ENCODE results near the gene JPH2.

JPH2 gene

DNA sequence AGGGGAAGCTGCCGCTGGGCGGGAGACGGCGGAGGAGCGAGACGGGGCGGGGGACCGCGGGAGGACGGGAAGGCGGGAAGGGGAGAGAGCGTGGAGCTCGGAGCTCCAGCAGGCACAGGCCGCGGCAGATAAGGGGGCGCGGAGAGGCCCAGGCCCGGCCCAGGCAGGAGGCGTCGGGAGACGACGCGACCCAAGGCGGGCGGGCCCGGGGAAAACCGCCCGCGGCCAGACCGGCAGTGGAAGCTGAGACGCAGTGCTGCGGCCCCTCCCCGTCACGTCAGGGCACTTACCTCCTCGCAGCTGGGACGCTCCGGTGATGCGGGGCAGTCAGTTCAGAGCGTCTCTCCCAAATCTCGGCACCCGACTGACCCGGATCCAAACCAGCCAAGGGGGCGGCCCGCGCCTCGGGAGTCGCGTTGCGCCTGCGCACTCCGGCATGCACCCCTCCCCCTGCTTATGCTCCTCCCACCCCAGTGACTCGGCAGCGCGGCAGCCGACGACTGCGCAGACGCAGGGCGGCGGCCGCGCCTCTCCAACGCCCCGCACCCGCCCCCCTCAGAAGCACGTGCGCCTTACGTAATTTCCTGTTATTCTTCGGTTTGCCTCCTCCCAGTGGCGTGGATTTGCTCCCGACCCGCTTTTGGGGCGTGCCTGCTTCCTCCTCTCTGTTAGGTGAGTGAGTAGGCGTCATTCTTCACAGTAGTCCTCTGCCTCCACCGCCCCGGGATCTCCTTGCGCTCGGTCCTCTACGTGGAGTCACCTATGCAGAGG, 23.6 kb upstream of the JPH2 start, which contains the start of gene OSER1:
TSS of gene OSER1 (minus strand) at position 366 of the 771 bp plus-strand sequence. CDS start 3,814 bp downstream, outside the sequence.
- Histone ChIP-seq H4K20me1 (ENCODE audit: low read depth, low read length) (peaks cover 23% of the 10 kb centered on the region), H3K4me3 (ENCODE audit: insufficient read depth, low read length, poor library complexity, severe bottlenecking) (peak within 1 kb of the TSS; percentile 97), H3K9me3 (ENCODE audit: insufficient read depth, low read length) (no peaks in the 10 kb centered on the region), H3K27me3 (ENCODE audit: low read length) (no peaks in the 10 kb centered on the region), H3K9me2 (replicated peaks; ENCODE audit: insufficient read depth, low read length) (no peaks in the 10 kb centered on the region), H3K36me3 (ENCODE audit: low read length) (peaks cover 4% of the 10 kb centered on the region; the same call in 1 of the 2 replicates), H3K79me2 (ENCODE audit: insufficient read depth, low read length) (peaks cover 39% of the 10 kb centered on the region), H3K4me2 (ENCODE audit: low read depth, low read length, poor library complexity, severe bottlenecking) (peak within 1 kb of the TSS; percentile 96), H3F3A (ENCODE audit: insufficient read depth) (peaks cover 5% of the 10 kb centered on the region; the same call in 1 of the 2 replicates), H3K9ac (ENCODE audit: low read length) (peak within 1 kb of the TSS; percentile 93), H2AFZ (ENCODE audit: low read depth, low read length, severe bottlenecking) (peak within 1 kb of the TSS; percentile 96), H3K27ac (ENCODE audit: low read depth, low read length) (peak within 1 kb of the TSS; percentile 68)
- TF ChIP-seq EZH2phosphoT487 (conservative IDR thresholded peaks at IDR 0.05; ENCODE audit: low read length), result no peak
- TF ChIP-seq, protein P1, sequence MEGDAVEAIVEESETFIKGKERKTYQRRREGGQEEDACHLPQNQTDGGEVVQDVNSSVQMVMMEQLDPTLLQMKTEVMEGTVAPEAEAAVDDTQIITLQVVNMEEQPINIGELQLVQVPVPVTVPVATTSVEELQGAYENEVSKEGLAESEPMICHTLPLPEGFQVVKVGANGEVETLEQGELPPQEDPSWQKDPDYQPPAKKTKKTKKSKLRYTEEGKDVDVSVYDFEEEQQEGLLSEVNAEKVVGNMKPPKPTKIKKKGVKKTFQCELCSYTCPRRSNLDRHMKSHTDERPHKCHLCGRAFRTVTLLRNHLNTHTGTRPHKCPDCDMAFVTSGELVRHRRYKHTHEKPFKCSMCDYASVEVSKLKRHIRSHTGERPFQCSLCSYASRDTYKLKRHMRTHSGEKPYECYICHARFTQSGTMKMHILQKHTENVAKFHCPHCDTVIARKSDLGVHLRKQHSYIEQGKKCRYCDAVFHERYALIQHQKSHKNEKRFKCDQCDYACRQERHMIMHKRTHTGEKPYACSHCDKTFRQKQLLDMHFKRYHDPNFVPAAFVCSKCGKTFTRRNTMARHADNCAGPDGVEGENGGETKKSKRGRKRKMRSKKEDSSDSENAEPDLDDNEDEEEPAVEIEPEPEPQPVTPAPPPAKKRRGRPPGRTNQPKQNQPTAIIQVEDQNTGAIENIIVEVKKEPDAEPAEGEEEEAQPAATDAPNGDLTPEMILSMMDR (IDR thresholded peaks at IDR 0.05; ENCODE audit: insufficient read depth, low read length, poor library complexity, severe bottlenecking), result no peak

- Histone ChIP-seq H3K9me3 (ENCODE audit: insufficient read depth, low read length) (no peaks in the 10 kb centered on the region), H4K20me1 (ENCODE audit: low read depth, low read length) (peaks cover 23% of the 10 kb centered on the region), H3K9ac (ENCODE audit: low read length) (peak overlapping the region; percentile 93), H3F3A (ENCODE audit: insufficient read depth) (peaks cover 5% of the 10 kb centered on the region; the same call in 1 of the 2 replicates), H3K79me2 (ENCODE audit: insufficient read depth, low read length) (peaks cover 44% of the 10 kb centered on the region), H3K4me2 (ENCODE audit: low read depth, low read length, poor library complexity, severe bottlenecking) (peak overlapping the region; percentile 91), H3K27me3 (ENCODE audit: low read length) (no peaks in the 10 kb centered on the region), H3K9me2 (replicated peaks; ENCODE audit: insufficient read depth, low read length) (no peaks in the 10 kb centered on the region), H2AFZ (ENCODE audit: low read depth, low read length, severe bottlenecking) (peak overlapping the region; percentile 52), H3K27ac (ENCODE audit: low read depth, low read length) (peak overlapping the region; percentile 68), H3K4me3 (ENCODE audit: insufficient read depth, low read length, poor library complexity, severe bottlenecking) (peak overlapping the region; percentile 97), H3K36me3 (ENCODE audit: low read length) (peaks cover 4% of the 10 kb centered on the region; the same call in 1 of the 2 replicates)
- TF ChIP-seq EZH2phosphoT487 (conservative IDR thresholded peaks at IDR 0.05; ENCODE audit: low read length), result no peak
- TF ChIP-seq, protein P1 (IDR thresholded peaks at IDR 0.05; ENCODE audit: insufficient read depth, low read length, poor library complexity, severe bottlenecking), result no peak
These were observed 22.9 kb upstream of the JPH2 start for GRCh38 chr20:44209686-44210405.

DNA sequence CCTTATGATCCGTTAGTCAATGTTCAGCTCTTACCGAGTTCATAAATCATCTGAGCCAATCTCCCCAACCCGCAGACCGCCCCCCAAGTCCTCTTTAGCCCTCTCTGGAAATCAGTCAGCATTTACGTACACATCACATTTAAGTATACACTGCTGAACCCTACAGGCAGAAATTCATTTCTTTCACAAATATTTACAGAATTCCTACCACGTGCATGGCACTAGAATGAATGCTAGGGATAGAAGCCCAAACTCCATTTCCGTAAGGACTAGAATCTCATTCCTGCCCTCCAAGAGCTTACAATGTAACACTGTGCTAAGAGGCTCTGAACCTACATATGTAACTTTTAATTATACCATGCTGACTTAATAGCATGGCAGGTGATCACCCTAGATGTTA, 21.8 kb upstream of the JPH2 start:
- Histone ChIP-seq H3K4me3 (ENCODE audit: insufficient read depth, low read length, poor library complexity, severe bottlenecking) (peak overlapping the region; percentile 97), H2AFZ (ENCODE audit: low read depth, low read length, severe bottlenecking) (no peak overlapping the region), H3K36me3 (ENCODE audit: low read length) (peaks cover 4% of the 10 kb centered on the region; the same call in 1 of the 2 replicates), H3K9me3 (ENCODE audit: insufficient read depth, low read length) (no peaks in the 10 kb centered on the region), H3K9me2 (replicated peaks; ENCODE audit: insufficient read depth, low read length) (no peaks in the 10 kb centered on the region), H3K9ac (ENCODE audit: low read length) (peak overlapping the region; percentile 93), H3K4me2 (ENCODE audit: low read depth, low read length, poor library complexity, severe bottlenecking) (peak overlapping the region; percentile 91), H3K27ac (ENCODE audit: low read depth, low read length) (no peak overlapping the region), H3K79me2 (ENCODE audit: insufficient read depth, low read length) (peaks cover 51% of the 10 kb centered on the region), H4K20me1 (ENCODE audit: low read depth, low read length) (peaks cover 23% of the 10 kb centered on the region), H3K27me3 (ENCODE audit: low read length) (no peaks in the 10 kb centered on the region), H3F3A (ENCODE audit: insufficient read depth) (peaks cover 5% of the 10 kb centered on the region; the same call in 1 of the 2 replicates)
- TF ChIP-seq EZH2phosphoT487 (conservative IDR thresholded peaks at IDR 0.05; ENCODE audit: low read length), result no peak
- TF ChIP-seq, protein P1 (IDR thresholded peaks at IDR 0.05; ENCODE audit: insufficient read depth, low read length, poor library complexity, severe bottlenecking), result no peak

Measured in SU-DHL-6 (cell line).